ENCODE results near the gene SLC24A3.

DNA sequence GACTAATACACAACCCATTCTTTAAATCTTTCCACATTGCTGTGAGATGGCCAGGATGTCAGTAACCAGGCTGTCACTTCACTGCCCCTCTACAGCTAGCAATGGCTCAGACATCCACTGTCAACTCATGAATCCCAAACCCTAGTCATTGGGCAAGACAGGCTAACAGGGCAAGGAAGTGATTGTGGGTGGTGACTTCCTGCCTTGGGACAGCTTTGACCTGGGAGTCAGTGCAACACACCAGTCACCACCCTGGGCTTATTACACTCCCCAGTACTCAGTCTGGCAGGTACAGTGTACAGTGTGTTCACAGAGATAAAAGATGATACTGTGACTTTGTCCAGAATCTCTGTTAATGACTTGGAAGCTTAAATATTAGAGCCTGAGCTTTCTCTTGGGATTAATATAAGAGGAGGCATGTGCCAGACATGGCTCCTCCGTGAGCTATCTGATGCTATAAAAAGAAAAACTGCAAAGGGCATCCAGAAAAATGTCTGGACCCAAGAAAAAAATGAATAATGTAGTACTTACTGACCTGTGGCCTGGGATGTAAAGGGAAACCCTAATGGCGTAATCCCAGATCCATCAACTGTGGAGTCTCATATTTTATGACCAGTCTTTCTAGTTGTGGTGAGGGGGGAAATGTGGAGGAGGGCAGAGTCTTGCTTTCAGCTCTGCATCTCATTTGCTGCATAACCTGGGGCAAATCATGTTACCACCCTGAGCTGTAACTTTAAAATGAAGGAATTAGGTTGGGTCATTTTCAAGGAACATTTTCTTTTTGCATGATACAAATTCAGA, 244.4 kb downstream of the SLC24A3 start:
- TF ChIP-seq, protein P1, sequence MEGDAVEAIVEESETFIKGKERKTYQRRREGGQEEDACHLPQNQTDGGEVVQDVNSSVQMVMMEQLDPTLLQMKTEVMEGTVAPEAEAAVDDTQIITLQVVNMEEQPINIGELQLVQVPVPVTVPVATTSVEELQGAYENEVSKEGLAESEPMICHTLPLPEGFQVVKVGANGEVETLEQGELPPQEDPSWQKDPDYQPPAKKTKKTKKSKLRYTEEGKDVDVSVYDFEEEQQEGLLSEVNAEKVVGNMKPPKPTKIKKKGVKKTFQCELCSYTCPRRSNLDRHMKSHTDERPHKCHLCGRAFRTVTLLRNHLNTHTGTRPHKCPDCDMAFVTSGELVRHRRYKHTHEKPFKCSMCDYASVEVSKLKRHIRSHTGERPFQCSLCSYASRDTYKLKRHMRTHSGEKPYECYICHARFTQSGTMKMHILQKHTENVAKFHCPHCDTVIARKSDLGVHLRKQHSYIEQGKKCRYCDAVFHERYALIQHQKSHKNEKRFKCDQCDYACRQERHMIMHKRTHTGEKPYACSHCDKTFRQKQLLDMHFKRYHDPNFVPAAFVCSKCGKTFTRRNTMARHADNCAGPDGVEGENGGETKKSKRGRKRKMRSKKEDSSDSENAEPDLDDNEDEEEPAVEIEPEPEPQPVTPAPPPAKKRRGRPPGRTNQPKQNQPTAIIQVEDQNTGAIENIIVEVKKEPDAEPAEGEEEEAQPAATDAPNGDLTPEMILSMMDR (conservative IDR thresholded peaks at IDR 0.05; ENCODE audit: low read length), result no peak
- TF ChIP-seq EZH2phosphoT487 (IDR thresholded peaks at IDR 0.05; ENCODE audit: borderline replicate concordance, low read depth, low read length), result no peak

Data from OCI-LY7 (cell line).